Epidermal melanocyte (primary cell): Measurements from ENCODE around the gene WDR31.
"Not testable (repeated sequence)": the region's sequence is repeated elsewhere in the genome, so short reads cannot be mapped to it uniquely, and the experiment has no call there.

Source experiments
- DNase-seq: peaks from one replicate; pipeline ENCODE4 v3.0.0; 2011; ENCODE audit warnings: low spot score; ENCODE audit not compliant: insufficient read length

The WDR31 gene

DNA sequence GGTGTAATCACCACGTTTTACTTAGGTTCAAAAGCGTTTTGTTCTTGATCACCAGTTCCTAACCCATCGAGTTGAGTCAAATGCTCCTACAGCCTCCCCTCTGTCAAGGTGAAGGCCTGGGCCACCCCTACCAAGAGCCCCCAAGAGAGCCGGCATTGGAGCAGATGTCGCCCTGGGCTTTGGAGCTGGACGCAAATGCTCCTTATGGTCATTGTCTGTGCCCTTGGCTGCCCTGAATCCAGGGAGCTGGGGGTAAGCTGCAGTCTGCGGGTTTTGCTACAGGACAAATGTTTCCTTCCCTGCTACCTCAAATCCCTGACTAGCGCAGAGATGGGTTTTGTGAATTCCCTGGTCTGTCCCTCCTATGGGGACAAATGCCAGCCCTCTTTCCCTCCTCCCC lies 41.8 kb downstream of the WDR31 start:
- DNase-seq: no peak

DNA sequence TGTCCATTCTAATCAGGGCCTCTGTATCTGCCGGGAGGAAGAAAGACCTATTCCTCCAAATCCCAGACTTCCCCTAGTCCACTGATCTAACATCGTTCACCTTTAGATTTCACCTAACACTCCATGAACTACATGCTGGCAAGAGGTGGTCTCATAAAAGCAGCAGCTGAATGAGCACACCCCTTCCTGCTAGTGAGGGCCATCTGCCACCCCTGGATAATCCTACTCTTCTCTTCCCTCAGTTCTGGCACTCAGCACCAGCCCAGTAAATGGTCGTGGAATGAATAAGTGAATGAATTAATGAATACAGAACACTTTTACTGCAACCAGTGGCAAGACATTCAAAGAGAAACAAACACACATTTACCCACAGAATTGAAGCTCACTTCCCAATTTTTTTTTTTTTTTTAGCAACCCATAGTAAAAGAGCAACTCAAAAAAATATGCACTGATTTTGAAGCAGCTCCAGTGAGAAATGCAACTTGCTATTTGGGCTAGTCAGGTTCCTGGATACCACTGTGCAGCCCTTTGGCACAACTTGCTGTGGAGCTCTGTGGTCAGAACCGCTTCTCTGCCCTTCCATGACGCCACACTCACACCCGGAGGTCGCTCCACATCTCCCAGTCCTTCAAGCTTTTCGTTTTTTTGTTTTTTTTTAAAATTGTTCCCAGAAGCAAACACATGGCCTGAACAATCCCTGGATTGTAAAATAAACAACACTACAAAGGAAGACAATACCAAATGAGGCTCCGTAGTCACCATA lies 43.1 kb downstream of the WDR31 start:
- no peak for DNase-seq

DNA sequence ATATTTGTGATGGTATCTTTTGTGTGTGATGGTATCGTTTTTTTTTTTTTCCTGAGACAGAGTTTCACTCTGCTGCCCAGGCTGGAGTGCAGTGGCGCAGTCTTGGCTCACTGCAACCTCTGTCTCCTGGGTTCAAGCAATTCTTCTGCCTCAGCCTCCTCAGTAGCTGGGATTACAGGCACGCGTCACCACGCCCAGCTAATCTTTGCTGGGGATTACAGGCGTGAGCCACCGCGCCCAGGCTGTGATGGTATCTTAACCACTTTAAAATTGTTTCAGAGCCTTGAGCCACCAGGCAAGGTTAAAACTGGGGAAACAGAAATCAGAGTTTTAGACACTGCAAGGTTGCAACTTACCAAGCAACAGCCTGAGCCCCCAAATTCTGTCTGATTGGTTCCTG lies 43.8 kb downstream of the WDR31 start:
- not testable (repeated sequence) for DNase-seq

DNA sequence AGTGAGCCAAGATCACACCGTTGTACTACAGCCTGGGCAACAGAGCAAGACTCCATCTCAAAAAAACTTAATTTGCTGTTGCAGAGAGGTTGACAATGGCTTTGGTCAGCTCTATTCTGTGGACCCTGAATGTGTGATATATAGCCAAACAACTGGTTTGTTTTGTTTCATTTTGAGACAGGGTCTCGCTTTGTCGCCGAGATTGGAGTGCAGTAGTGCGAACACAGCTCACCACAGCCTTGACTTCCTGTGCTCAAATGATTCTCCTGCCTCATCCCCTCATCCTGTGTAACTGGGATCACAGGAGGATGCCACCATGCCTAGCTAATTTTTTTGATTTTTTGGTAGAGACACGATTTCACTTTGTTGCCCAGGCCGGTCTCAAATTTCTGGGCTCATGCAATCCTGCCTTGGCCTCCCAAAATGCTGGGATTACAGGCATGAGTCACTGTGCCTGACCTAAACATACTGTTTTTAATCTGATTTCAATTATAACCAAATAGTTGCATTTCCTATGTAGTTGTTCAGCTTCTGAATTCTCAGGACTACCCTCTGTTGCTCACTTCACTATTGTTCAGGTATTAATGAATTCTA lies 46.7 kb downstream of the WDR31 start:
- no peak for DNase-seq

DNA sequence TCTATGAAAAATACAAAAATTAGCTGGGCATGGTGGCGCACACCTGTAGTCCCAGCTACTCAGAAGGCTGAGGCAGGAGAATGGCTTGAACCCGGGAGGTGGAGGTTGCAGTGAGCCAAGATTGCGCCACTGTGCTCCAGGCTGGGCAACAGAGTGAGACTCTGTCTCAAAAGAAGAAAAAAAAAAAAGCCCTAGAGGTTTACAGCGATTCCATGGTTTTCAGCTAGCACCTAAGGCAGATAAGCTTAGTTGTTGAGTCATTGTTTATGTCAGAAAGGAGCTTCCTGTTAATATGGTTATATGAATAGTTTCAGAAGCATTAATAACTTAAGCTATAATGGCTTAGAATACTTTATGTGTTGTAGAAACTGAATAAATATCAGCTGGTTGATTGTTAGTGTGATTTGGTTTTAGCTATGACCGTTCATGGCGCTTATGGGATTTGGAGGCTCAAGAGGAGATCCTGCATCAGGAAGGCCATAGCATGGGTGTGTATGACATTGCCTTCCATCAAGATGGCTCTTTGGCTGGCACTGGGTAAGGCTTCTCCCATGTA lies 49.9 kb downstream of the WDR31 start:
- no peak for DNase-seq

DNA sequence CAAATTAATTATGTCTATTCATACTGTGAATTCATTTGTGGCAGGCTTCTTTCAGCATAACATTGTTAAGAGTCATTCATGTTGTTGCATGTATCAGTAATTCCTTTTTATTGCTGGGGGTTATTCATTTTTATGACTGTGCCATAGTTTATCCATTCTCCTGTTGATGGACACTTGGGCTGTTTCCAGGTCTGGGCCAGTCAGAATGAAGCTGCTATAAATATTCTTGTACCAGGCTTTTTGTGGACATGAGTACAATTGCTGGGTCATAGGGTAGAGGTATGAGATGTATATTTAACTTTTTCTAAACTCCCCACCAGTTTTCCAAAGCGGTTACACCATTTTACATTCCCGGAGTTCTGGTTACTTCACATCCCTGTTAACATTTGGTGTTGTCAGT lies 51.0 kb downstream of the WDR31 start:
- DNase-seq: no peak

DNA sequence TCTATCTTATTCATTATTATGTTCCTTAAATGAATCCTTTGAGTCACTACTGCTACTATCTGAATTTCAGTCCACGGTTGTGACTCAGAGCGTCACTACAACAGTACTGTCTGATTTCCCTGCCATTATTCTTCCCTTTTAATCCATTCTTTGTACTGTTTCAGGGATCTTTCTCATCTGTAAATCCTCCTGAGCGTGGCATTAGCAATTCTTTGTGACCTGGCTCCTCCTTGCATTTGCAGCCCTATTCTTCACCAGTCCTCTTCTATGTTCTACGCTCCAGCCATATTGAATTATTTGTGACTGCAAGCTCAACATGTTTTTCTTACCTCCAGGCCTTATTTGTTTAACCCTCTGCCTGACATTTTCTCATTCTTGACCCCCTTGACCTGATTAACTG lies 58.7 kb downstream of the WDR31 start:
- no peak for DNase-seq

DNA sequence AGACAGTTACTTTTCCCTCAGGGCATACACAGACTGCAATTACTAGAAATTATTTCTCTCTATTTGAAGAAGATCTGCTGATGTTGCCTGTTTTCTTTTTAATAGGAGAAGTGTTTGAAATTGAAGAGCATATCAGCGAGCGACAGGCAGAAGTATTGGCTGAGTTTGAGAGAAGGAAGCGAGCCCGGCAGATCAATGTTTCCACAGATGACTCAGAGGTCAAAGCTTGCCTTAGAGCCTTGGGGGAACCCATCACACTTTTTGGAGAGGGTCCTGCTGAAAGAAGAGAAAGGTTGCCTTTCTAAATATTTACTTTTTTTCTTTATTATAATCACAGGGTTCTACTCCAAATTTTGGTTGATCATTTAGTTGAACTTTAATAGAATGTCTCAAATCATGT lies 61.2 kb downstream of the WDR31 start:
- DNase-seq: no peak

DNA sequence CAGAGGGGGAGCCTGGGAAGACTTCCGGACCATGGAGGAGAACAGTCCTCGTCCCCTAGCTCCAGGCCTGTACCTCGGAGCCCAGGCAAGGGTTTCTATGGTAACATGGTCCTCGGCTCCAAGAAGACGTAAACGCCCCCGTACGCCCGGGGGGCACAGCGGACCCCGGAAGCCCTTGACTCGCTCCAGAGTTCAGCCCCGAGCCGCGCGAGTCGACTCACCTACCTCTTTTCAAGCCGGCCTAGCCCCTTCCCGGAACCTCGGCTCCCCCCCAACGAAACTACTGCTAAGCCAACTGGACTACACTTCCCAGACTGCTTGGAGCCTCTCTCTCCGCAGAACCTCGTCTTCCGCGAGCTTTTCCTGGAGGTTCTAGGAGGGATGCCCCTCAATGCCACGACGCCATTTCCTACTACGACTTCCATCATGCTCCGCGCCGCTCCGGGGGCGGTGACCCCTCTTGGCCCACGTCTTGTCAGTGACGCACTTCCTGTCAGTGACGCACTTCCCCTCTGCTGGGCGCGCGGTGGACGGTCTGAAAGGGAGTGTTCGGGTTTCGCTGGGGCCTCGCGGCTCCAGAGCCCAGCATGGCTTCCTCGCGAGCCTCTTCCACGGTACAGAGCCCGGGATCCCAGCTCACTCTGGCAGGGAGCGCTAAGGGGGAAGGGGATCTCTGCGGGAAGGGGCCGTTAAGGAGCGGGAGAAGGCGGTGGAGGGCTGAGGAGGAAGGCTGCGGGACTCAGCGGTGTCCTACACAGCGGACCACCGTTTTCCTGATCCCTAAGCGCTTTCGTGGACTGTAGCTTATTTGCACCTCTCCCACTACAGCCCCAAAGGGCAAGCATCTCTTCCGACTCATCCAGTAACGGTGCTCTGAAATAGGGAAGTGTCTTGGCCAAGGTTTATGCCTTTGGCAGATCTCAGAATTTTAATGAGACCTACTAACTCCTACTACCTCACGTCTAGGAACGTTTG lies 64.6 kb downstream of the WDR31 start, which contains the start of the genes CDC26 and PRPF4:
TSS of gene CDC26 (minus strand) at position 416 of the 975 bp plus-strand sequence. CDS start 3,065 bp downstream, outside the sequence.
TSS of gene PRPF4 (plus strand) at position 502 of the 975 bp plus-strand sequence. CDS start at position 588, 86 bp downstream.
- DNase-seq: peak; percentile 92

DNA sequence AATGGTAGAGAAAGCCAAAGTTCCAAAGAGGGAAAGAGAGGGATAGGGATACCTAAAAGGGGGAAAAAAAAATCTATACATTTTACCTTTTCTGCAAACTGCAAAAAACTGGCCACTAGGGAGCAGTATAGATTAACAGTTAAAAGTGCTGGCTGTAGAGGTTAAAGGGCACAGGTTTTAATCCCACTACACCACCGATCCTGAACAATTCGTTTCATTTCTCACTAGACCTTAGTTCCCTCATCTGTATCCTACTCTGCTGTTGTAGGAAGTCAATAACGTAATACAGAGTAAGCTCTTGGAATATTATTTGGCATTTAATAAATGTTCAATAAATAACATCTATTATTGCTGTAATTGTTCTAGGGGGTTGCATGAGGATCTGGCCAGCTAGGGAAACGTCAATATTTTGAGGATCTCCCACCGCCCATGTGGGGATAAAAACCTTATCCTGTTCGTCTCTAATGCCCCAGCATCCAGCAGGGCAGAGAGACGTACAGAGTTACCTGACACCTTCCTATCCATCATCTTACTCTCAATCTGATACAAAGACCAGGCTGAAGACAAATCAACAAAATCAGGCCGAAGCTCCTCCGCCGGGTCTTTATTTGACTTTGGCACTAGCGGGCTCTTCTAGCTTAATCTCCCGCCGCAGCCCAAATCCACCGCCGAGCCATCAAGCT lies 65.5 kb downstream of the WDR31 start:
- DNase-seq: peak; percentile 49

DNA sequence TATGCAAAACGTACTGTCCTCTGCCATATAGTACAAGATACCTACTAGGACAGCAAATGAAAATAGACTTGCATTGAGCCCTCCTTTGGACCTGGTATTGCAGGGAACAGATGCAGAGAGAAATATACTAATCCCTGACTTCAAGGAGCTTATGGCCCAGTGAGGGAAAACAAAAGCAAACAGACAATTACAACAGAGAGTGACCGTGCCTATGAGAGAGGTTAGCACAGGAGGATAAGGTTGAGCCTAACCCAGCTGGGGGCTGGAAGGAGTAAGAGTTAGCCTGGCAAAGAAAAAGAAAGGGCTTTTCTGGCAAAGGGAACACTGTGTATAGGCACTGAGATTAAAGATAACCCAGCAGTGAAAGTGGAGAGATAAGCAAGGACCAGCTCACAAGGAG lies 70.2 kb downstream of the WDR31 start:
- DNase-seq: no peak

DNA sequence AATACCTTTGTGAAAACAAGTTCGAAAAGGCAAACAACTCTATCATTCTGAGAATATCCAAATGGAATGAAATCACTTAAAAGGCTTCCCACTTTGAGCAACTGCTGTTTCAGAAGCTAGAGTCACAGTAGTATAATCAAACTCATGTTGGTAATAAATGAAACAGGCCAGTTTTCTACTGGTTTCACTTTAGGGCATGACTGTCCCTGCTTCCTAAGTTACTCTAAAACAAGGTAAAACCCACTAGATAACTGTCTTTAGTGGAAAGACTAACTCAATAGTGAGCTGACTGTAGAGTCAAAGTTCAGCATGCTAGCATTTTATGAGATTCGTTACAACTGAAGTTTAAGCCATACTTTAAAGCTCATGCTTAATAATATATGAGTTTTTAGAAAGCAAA lies 70.7 kb downstream of the WDR31 start:
- no peak for DNase-seq

DNA sequence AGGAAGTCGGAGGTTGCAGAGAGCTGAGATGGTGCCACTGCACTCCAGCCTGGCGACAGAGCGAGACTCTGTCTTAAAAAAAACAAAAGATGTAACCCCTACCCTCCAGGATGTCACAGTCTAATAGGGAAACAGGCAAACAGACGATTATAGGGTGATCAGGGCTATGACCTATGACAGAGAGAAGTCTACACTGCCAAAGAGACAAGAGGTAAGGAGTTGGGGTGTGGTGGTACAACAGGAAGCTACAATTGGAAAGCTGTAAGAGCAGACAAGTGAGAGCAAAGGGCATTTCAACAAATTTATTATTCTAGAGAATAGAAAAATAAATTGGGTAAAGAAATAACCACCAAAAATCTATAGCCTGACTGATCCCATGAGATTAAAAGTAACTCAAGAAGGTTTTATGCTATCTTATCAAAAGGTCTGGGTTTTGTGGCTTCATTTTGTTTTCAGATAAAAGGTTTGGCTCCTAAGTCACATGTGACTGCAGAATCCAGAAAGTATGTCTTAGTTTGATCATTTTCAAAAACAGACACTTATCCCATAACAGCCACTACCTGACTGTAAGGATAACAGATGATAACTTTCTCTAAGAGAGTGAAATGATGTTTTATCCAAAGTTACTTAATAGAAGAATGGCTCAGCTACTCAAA lies 72.0 kb downstream of the WDR31 start:
- DNase-seq: no peak

DNA sequence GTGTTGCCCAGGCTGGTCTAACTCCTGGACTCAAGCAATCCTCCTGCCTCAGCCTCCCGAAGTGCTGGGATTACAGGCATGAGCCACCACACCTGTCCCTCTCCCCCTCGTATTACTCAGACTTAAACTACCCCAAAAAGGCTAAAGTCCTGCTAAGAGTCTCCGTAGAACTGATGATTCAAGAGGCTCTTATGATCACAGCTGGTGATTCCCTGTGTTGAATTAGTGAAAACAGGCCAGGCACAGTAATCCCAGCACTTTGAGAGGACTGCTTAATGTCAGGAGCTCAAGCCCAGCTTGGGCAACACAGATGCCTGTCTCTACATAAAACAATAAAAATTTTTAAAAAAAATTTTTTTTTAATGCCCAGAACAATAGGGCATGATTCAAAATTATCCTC lies 73.9 kb downstream of the WDR31 start:
- DNase-seq: no peak
